Measurements from ENCODE around the gene NAXD. TPM values are rescaled to one million over a fixed set of nuclear protein-coding genes. Genes with fewer than 3 reads are reported as not detected.

The NAXD gene
- total RNA-seq, 1 donor from 2014 or later: 25.8 TPM

- H3K36me3 ChIP-seq (ENCODE audit: insufficient read depth, low read length): peaks cover 3% of the 10 kb centered on the region
- H3K9me3 ChIP-seq (ENCODE audit: insufficient read depth, low read depth, low read length): no peaks in the 10 kb centered on the region
- H3K27me3 ChIP-seq (ENCODE audit: insufficient read depth, low read length): no peaks in the 10 kb centered on the region
- Mint-ChIP-seq H3K4me1 (ENCODE audit: low read depth, unreplicated experiment) (peaks cover 38% of the 10 kb centered on the region), H3K27me3 (ENCODE audit: low read depth, unreplicated experiment) (no peaks in the 10 kb centered on the region), H3K4me3 (ENCODE audit: unreplicated experiment) (no peak overlapping the region), H3K9me3 (ENCODE audit: unreplicated experiment) (no peaks in the 10 kb centered on the region), H3K27ac (ENCODE audit: unreplicated experiment) (no peak overlapping the region), H3K36me3 (ENCODE audit: low read depth, unreplicated experiment) (peaks cover 16% of the 10 kb centered on the region)
- no peak overlapping the region for H3K9ac ChIP-seq (ENCODE audit: low read length)
- no peak overlapping the region for H3K4me2 ChIP-seq (ENCODE audit: low read length)
- peaks cover 15% of the 10 kb centered on the region for H3K4me1 ChIP-seq (ENCODE audit: insufficient read depth, low read length)
- no peak overlapping the region for H2AFZ ChIP-seq (ENCODE audit: low read depth, low read length)
- TF ChIP-seq EZH2 (IDR thresholded peaks at IDR 0.05; ENCODE audit: insufficient read depth, low read length): no peak
- no peak for TF ChIP-seq CTCF (IDR thresholded peaks at IDR 0.05; ENCODE audit: insufficient read depth, low read depth, low read length)
- peaks cover 97% of the 10 kb centered on the region for H3K79me2 ChIP-seq (ENCODE audit: insufficient read depth, low read length)
- H4K20me1 ChIP-seq (ENCODE audit: insufficient read depth, low read length): peaks cover 90% of the 10 kb centered on the region
- no peak overlapping the region for H3K4me3 ChIP-seq (ENCODE audit: insufficient read depth, low read depth, low read length)
- no peak overlapping the region for H3K27ac ChIP-seq (ENCODE audit: low read depth, low read length)
- no peak for DNase-seq (ENCODE audit: low read depth)
- FAIRE-seq: no peak
Measured at GRCh38 chr13:110626521-110626920, 11.2 kb downstream of the NAXD start.

- Histone ChIP-seq H3K27me3 (ENCODE audit: insufficient read depth, low read length) (no peaks in the 10 kb centered on the region), H3K79me2 (ENCODE audit: insufficient read depth, low read length) (peaks cover 93% of the 10 kb centered on the region), H3K9ac (ENCODE audit: low read length) (peak overlapping the region; percentile 77), H4K20me1 (ENCODE audit: insufficient read depth, low read length) (peaks cover 81% of the 10 kb centered on the region), H3K36me3 (ENCODE audit: insufficient read depth, low read length) (peaks cover 3% of the 10 kb centered on the region), H3K4me2 (ENCODE audit: low read length) (no peak overlapping the region), H3K4me3 (ENCODE audit: insufficient read depth, low read depth, low read length) (no peak overlapping the region), H3K9me3 (ENCODE audit: insufficient read depth, low read depth, low read length) (no peaks in the 10 kb centered on the region), H2AFZ (ENCODE audit: low read depth, low read length) (no peak overlapping the region), H3K27ac (ENCODE audit: low read depth, low read length) (no peak overlapping the region), H3K4me1 (ENCODE audit: insufficient read depth, low read length) (peaks cover 15% of the 10 kb centered on the region)
- TF ChIP-seq EZH2 (IDR thresholded peaks at IDR 0.05; ENCODE audit: insufficient read depth, low read length) (no peak), CTCF (IDR thresholded peaks at IDR 0.05; ENCODE audit: insufficient read depth, low read depth, low read length) (no peak)
- Mint-ChIP-seq H3K27me3 (ENCODE audit: low read depth, unreplicated experiment) (no peaks in the 10 kb centered on the region), H3K4me3 (ENCODE audit: unreplicated experiment) (no peak overlapping the region), H3K4me1 (ENCODE audit: low read depth, unreplicated experiment) (peaks cover 38% of the 10 kb centered on the region), H3K9me3 (ENCODE audit: unreplicated experiment) (no peaks in the 10 kb centered on the region), H3K36me3 (ENCODE audit: low read depth, unreplicated experiment) (peaks cover 19% of the 10 kb centered on the region), H3K27ac (ENCODE audit: unreplicated experiment) (no peak overlapping the region)
- DNase-seq (ENCODE audit: low read depth) (no peak), FAIRE-seq (no peak)
Measured at GRCh38 chr13:110627351-110627750, 12.0 kb downstream of the NAXD start.

DNA sequence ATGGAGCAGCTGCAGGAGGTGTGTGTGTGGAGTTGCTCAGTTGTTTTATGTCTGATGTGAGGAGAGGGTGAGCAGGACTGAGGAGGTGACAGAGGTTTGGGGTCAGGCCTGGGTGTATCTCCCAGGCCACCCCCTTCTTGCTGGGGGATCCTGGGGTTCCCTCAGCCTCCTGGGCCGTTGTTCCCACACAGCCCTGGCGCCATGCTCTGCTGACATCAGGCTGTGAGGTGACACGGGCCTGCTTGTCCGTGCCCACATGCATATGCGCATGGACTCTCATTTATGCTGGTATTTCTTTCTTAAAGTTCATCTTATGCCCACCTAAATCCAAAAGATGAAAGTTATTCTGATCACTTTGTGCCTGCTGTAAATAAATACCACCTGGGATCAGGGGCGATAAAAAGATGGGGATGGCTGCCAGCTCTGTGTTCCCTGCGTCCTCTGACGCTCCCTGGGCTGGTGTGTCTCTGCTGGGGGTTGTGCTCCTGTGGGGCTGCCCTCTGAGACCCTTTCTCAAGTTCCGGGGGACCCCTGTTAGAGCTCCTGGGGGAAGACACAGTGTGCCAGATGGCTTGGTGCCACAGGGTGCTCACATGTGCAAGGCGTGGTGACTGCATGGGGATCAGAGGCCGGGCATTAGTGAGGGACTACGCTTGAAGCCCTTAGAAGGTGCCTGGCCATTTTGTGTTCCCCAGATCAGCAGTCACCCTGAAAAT is 12.6 kb downstream of the NAXD start:
- H3K9me3 Mint-ChIP-seq (ENCODE audit: unreplicated experiment): no peaks in the 10 kb centered on the region
- peaks cover 3% of the 10 kb centered on the region for H3K36me3 ChIP-seq (ENCODE audit: insufficient read depth, low read length)
- H3K4me3 Mint-ChIP-seq (ENCODE audit: unreplicated experiment): no peak overlapping the region
- H3K36me3 Mint-ChIP-seq (ENCODE audit: low read depth, unreplicated experiment): peaks cover 19% of the 10 kb centered on the region
- peaks cover 38% of the 10 kb centered on the region for H3K4me1 Mint-ChIP-seq (ENCODE audit: low read depth, unreplicated experiment)
- H2AFZ ChIP-seq (ENCODE audit: low read depth, low read length): no peak overlapping the region
- no peak for FAIRE-seq
- H3K79me2 ChIP-seq (ENCODE audit: insufficient read depth, low read length): peaks cover 87% of the 10 kb centered on the region
- no peaks in the 10 kb centered on the region for H3K27me3 Mint-ChIP-seq (ENCODE audit: low read depth, unreplicated experiment)
- H4K20me1 ChIP-seq (ENCODE audit: insufficient read depth, low read length): peaks cover 76% of the 10 kb centered on the region
- H3K4me3 ChIP-seq (ENCODE audit: insufficient read depth, low read depth, low read length): no peak overlapping the region
- no peak for TF ChIP-seq CTCF (IDR thresholded peaks at IDR 0.05; ENCODE audit: insufficient read depth, low read depth, low read length)
- H3K27ac Mint-ChIP-seq (ENCODE audit: unreplicated experiment): peak overlapping the region; percentile 72
- H3K27me3 ChIP-seq (ENCODE audit: insufficient read depth, low read length): no peaks in the 10 kb centered on the region
- DNase-seq (ENCODE audit: low read depth): no peak
- no peaks in the 10 kb centered on the region for H3K9me3 ChIP-seq (ENCODE audit: insufficient read depth, low read depth, low read length)
- peaks cover 15% of the 10 kb centered on the region for H3K4me1 ChIP-seq (ENCODE audit: insufficient read depth, low read length)
- peak overlapping the region; percentile 77 for H3K9ac ChIP-seq (ENCODE audit: low read length)
- peak overlapping the region; percentile 90 for H3K27ac ChIP-seq (ENCODE audit: low read depth, low read length)
- peak overlapping the region; percentile 77 for H3K4me2 ChIP-seq (ENCODE audit: low read length)
